Measurements from ENCODE around the gene PANK4.

GRCh38 chr1:2494323-2494693 lies 32.1 kb downstream of the PANK4 start:
- TF ChIP-seq TCF12 (IDR thresholded peaks at IDR 0.05; ENCODE audit: low read depth, low read length) (no peak), CTCF (IDR thresholded peaks at IDR 0.05 in 2 of 3, conservative IDR thresholded peaks at IDR 0.05 in 1 of 3; ENCODE audit: control insufficient read depth in 2 of 3, extremely low read depth in 1 of 3, insufficient read depth in 1 of 3, low read depth in 3 of 3, low read length in 3 of 3) (no peak), ZBTB4 (CRISPR knock-in tag; IDR thresholded peaks at IDR 0.05) (no peak), ZNF24 (IDR thresholded peaks at IDR 0.05) (no peak), ZZZ3 (IDR thresholded peaks at IDR 0.05; ENCODE audit: control insufficient read depth, insufficient read length, low read depth) (no peak), E4F1 (IDR thresholded peaks at IDR 0.05; ENCODE audit: borderline replicate concordance, partially characterized antibody) (no peak), ZNF592 (IDR thresholded peaks at IDR 0.05) (no peak), POLR2A (IDR thresholded peaks at IDR 0.05; ENCODE audit: low read depth, low read length) (no peak)

Measured in GM12878 (cell line).